Mesodermal cell (in vitro differentiated cells): ENCODE data around the gene DNAJC15.
"Not testable (repeated sequence)": the region's sequence is repeated elsewhere in the genome, so short reads cannot be mapped to it uniquely, and the experiment has no call there.

Source experiments
- H3K27ac ChIP-seq: 2 replicates; pipeline ENCODE4 v1.7.0; 2013; ENCODE audit warnings: mild to moderate bottlenecking, low read depth, low read length, moderate library complexity; ENCODE audit not compliant: severe bottlenecking
- H3K36me3 ChIP-seq: 2 replicates; pipeline ENCODE4 v1.7.1; 2013; ENCODE audit warnings: mild to moderate bottlenecking, low read length, moderate library complexity; ENCODE audit not compliant: control insufficient read depth, insufficient read depth
- H3K4me1 ChIP-seq: one replicate; pipeline ENCODE4 v1.7.1; 2013; ENCODE audit warnings: mild to moderate bottlenecking, low read length; ENCODE audit not compliant: insufficient read depth, control insufficient read depth, poor library complexity, severe bottlenecking
- H3K4me3 ChIP-seq: 2 replicates; pipeline ENCODE4 v1.7.0; 2013; ENCODE audit warnings: low read length, control low read depth, mild to moderate bottlenecking; ENCODE audit not compliant: insufficient read depth, poor library complexity, severe bottlenecking; ENCODE audit errors: extremely low read depth
- H3K9me3 ChIP-seq: 2 replicates; pipeline ENCODE4 v1.7.1; 2013; ENCODE audit warnings: mild to moderate bottlenecking, low read length, moderate library complexity; ENCODE audit not compliant: control insufficient read depth
- WGBS, 2 experiments: methylation state at CpG; one replicate each; pipeline ENCODE4 v1.1.5; 2013; ENCODE audit warnings: missing lambda C conversion rate in 2 of 2; ENCODE audit not compliant: insufficient coverage in 2 of 2; 5-methylcytosine and 5-hydroxymethylcytosine counted together

Gene DNAJC15

DNA sequence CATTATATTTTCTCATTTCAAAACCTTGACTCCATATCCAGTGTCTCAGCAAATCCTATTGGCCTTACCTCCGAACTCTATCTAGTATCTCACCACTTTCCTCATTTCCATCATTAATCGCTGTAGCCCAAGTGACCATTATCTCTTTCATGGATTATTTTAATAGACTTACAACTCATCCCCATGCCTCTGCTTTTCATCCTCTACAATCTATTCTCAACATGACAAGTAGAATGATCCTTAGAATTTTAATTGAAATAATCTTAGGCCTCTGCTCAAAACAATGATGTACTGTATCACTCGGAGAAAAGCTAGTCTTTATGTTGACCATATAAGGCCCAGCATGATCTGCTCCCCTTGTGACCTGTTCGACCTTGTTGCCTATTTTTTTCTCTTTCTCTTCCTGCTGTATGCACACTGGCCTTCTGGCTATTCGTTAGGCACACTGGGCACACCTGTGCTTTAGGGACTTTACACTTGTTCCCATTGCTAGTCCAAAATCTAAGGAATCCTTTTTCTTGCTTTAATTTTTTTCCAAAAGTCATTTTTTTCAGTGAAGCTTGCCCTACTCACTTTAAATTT lies 21.4 kb downstream of the DNAJC15 start:
- Histone ChIP-seq H3K4me3 (no peak overlapping the region), H3K4me1 (peaks cover 8% of the 10 kb centered on the region), H3K9me3 (no peaks in the 10 kb centered on the region), H3K27ac (no peak overlapping the region), H3K36me3 (peaks cover 6% of the 10 kb centered on the region)
- 92 to 95% methylated on average over 4 to 5 of the region's 5 CpGs for WGBS, 2 experiments

DNA sequence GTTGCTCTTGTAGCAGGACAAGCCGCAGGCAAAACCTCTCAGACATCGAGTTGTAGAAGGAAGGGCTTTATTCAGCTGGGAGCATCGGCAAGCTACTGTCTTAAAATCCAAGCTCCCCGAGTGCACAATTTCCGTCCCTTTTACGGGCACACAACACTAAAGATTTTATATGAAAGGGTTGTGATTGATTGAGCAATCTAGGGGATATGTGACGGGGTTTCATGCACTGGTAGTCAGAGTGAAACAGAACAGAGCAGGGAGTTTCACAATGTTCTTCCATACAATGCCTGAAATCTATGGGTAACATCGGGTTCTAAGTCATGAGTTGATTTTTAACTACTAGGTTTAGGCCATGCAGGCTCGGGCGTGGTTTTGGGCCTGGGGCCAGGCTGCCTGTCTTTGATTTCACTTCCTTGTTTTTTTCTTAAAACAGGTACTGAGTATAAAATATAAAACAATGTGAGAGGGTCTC lies 22.0 kb downstream of the DNAJC15 start:
- H3K9me3 ChIP-seq, H3K4me1 ChIP-seq, H3K27ac ChIP-seq, H3K36me3 ChIP-seq, H3K4me3 ChIP-seq: not testable (repeated sequence)
- 93 to 95% methylated on average over 3 to 4 of the region's 10 CpGs for WGBS, 2 experiments

DNA sequence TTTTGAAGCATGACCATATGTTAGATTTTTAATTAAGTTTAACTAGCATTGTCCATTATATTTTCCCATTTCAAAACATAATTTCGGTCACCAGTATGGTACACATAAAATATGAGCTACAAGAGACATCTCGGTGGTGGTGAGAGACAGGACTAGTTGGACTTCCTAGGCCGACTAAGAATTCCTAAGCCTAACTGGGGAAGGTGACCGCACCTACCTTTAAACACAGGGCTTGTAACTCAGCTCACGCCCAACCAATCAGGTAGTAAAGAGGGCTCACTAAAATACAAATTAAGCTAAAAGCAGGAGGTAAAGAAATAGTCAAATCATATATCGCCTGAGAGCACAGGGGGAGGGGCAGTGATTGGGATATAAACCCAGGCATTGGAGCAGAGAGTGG lies 22.9 kb downstream of the DNAJC15 start:
- H3K9me3 ChIP-seq = no peaks in the 10 kb centered on the region
- H3K27ac ChIP-seq = no peak overlapping the region
- 94 to 100% methylated on average over 1 to 3 of the region's 6 CpGs for WGBS, 2 experiments
- peaks cover 8% of the 10 kb centered on the region for H3K4me1 ChIP-seq
- peaks cover 6% of the 10 kb centered on the region for H3K36me3 ChIP-seq
- no peak overlapping the region for H3K4me3 ChIP-seq

DNA sequence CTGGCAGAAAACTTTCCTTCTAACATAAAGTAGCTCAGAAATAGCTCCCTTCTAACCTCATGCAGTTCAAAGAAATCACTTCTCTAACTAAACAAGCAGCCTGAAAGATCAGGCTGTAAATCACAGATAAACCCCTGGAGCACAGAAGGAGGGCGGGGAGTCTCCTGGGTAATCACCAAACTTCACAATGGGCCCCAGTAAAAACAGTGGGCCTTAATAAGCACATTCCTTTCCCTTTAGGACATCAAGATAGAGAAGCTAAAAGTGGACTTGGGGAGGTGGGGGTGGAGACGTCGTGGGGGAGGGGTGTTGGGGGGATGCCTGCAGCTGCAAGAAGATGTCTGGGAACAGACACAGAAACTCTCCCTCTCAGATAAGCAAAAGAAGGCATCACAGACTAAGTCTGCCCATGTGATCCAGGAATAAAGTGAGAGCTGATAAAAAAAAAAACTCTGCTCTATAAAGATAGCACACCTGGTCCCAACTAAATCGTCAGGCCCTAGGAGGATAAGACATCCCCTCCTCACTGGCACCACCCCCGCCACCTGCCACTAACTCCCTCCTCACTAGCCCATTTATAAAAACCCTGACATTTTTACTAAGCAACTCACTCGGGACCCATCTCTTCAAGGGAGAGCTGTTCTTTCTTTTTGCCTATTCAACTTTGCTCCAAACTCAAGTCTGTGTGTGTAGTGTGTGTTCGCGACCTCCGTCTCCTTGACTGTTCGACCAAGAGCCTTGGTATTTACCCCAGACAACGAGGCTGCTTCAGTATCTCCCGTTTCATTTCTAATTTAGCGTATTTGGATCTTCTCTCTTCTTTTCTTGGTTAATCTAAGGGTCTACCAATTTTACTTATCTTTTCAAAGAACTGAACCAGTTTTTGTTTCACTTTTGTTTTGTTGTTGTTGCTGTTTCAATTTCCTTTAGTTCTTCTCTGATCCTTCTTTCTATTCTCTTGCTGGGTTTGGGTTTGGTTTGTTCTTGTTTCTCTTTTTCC lies 31.7 kb downstream of the DNAJC15 start:
- H3K9me3 ChIP-seq = peaks cover 11% of the 10 kb centered on the region
- peak overlapping the region; percentile 32 for H3K4me3 ChIP-seq
- 19 to 36% methylated on average over 2 to 6 of the region's 13 CpGs for WGBS, 2 experiments
- H3K36me3 ChIP-seq = peaks cover 19% of the 10 kb centered on the region
- H3K27ac ChIP-seq = peak overlapping the region; percentile 96
- peaks cover 47% of the 10 kb centered on the region for H3K4me1 ChIP-seq

DNA sequence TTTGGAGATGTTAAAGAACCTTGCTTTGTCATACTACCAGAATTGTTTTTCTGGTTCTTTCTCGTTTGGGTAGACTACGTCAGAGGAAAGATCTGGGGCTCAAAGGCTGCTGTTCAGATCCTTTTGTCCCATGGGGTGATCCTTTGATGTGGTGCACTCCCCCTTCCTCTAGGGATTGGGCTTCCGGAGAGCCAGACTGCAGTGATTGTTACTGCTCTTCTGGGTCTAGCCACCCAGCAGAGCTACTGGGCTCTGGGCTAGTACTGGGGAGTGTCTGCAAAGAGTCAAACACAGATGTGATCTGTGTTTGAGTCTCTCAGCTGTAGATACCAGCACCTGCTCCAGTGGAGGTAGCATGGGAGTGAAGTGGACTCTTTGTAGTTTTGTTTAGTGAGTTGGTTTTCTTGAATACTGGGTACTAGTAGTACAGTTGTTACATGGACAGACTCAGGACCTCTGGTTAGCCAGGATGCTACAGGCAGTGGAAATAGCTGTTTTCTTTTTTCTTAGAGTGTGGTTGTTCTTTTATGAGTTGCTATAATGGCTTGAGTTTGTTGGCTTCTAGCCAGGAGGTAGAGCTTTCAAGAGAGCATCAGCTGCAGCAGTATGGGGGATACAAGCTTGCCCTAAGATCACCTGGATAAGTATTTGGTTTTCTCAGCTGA lies 34.4 kb downstream of the DNAJC15 start:
- H3K4me1 ChIP-seq = peaks cover 53% of the 10 kb centered on the region
- H3K9me3 ChIP-seq = peaks cover 9% of the 10 kb centered on the region
- WGBS, 2 experiments = 0 to 25% methylated on average over 1 to 2 of the region's 3 CpGs
- H3K4me3 ChIP-seq = peak overlapping the region; percentile 20
- peak overlapping the region; percentile 91 for H3K27ac ChIP-seq
- H3K36me3 ChIP-seq = peaks cover 23% of the 10 kb centered on the region

DNA sequence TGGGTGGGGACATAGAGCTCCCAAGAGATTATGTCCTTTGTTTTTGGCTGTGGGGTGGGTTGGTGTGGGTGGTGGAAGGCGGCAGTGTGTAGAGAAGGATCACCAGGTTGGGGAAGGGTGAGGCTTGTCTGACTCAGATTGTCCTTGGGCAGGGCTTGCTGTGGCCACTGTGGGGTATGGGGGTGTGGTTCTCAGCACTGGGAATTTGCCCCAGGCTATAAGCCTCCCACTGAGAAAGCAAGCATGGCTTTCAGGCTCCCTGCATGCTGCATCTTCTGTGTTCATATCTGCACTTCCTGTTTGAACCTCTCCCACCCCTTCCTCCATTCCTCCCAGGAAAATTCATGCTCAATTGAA lies 34.9 kb downstream of the DNAJC15 start:
- H3K27ac ChIP-seq = peak overlapping the region; percentile 91
- peaks cover 23% of the 10 kb centered on the region for H3K36me3 ChIP-seq
- H3K4me3 ChIP-seq = peak overlapping the region; percentile 20
- peaks cover 52% of the 10 kb centered on the region for H3K4me1 ChIP-seq
- WGBS, 2 experiments = 63% methylated on average over 1 of the region's 1 CpG; no CpG with 5 or more reads in 1 of the 2 experiments
- H3K9me3 ChIP-seq = peaks cover 4% of the 10 kb centered on the region

DNA sequence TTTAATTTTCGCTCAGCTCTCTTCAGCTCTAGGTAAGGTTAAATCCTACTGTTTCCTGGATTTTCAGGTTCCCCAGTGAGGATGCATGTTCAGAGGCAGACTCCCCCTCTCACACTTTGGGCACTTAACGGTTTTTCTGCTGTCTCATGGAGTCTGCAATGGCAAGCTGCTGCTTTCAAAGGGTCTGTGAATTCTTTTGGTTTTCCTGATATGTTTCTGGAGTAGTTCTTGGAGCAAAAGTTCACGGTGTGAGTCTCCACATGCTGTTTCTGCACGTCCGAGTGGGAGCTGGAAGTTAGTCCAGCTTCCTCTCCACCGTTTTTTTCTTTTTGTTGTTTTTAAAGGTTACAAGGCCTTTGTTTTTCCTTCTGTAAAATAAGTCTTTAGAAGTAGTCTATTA lies 35.4 kb downstream of the DNAJC15 start:
- Histone ChIP-seq H3K4me1 (peaks cover 46% of the 10 kb centered on the region), H3K27ac (peak overlapping the region; percentile 91), H3K4me3 (no peak overlapping the region), H3K9me3 (peaks cover 3% of the 10 kb centered on the region), H3K36me3 (peaks cover 23% of the 10 kb centered on the region)
- 68 to 83% methylated on average over 2 of the region's 6 CpGs for WGBS, 2 experiments

DNA sequence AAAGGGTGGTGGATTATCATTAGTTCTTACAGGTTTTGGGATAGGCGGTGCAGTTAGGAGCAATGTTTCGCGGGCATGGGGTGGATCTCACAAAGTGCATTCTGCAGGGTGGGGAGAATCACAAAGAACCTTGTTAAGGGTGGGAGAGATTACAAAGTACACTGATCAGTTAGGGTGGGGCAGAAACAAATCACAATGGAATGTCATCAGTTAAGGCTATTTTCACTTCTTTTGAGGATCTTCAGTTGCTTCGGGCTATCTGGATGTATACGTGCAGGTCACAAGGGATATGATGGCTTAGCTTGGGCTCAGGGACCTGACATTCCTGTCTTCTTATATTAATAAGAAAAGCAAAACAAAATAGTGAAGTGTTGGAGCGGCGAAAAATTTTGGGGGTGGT lies 36.4 kb downstream of the DNAJC15 start:
- 97 to 100% methylated on average over 5 to 6 of the region's 7 CpGs for WGBS, 2 experiments
- not testable (repeated sequence) for H3K4me3 ChIP-seq, H3K9me3 ChIP-seq, H3K27ac ChIP-seq
- H3K36me3 ChIP-seq = peaks cover 28% of the 10 kb centered on the region
- peaks cover 42% of the 10 kb centered on the region for H3K4me1 ChIP-seq

DNA sequence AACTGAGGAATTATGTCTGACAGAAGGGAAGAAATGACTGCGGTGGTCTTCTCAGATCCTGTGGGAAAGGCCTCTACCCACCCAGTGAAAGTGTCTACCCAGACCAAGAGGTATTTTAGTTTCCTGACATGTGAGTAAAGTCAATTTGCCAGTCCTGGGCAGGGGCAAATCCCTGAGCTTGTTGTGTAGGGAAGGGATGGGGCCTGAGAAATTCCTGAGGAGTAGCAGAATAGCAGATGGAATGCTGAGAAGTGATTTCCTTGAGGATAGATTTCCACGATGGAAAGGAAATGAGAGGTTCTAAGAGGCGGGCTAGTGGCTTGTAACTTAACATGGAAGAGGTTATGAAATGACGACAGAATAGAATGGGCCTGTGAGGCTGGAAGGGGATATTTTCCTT lies 37.4 kb downstream of the DNAJC15 start:
- not testable (repeated sequence) for H3K9me3 ChIP-seq, H3K4me3 ChIP-seq
- H3K27ac ChIP-seq = peak overlapping the region; percentile 58
- peaks cover 28% of the 10 kb centered on the region for H3K36me3 ChIP-seq
- WGBS, 2 experiments = 59 to 64% methylated on average over 3 of the region's 4 CpGs
- peaks cover 42% of the 10 kb centered on the region for H3K4me1 ChIP-seq

DNA sequence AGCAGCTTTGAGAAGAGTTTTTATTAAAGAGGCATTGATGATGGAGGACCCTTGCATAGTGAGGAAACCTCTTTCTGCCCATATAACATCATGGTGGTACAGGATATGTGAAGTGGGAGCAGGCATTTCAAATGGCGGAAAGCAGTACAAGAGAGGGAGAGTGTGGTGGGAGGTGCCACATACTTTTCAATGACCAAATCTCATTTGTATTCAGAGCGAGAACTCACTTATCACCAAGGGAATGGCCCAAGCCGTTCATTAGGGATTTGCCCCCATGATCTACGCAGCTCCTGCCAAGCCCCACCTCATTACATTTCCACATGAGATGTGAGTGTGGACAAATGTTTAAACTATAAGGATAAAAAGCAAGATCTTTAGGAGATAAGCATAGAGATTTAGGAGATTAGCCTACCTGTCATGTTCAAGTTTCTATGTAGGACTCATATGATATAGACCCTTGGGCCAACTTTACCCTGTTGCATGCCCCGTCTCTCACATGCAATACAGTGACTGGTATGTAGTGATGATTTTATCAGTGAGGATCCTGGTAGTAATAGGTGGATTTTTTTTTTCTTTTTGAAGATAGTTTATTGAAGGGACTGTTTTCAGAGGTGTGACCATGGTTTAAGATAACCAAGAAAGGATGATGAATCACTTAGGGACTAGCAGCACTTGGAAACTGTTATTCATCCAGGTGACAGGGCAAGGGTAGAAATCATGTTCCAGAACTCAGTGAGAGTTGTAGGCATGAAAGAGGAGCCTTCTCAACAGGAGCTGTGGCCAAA lies 38.3 kb downstream of the DNAJC15 start:
- no peak overlapping the region for H3K27ac ChIP-seq
- peaks cover 35% of the 10 kb centered on the region for H3K36me3 ChIP-seq
- peaks cover 36% of the 10 kb centered on the region for H3K4me1 ChIP-seq
- H3K4me3 ChIP-seq = no peak overlapping the region
- 100% methylated on average over 1 of the region's 5 CpGs; no CpG with 5 or more reads in 1 of the 2 experiments for WGBS, 2 experiments
- peaks cover 3% of the 10 kb centered on the region for H3K9me3 ChIP-seq
